CD14-positive monocyte (primary cell): ENCODE measurements around the gene UBE3D. TPM values are rescaled to one million over a fixed set of nuclear protein-coding genes. Genes with fewer than 3 reads are reported as not detected.

Source experiments
- DNase-seq, 3 donors: peaks; one replicate each; pipeline ENCODE4 v3.0.0-alpha.2; 2011 to 2022
- H2AFZ ChIP-seq: 2 replicates; pipeline ENCODE4 v1.6.0; 2012; ENCODE audit warnings: mild to moderate bottlenecking, low read depth, low read length, inconsistent platforms; ENCODE audit not compliant: insufficient read depth, poor library complexity, severe bottlenecking
- H3K27ac ChIP-seq, 2 donors: 1 replicate in 1 of 2; 2 replicates in 1 of 2; pipeline ENCODE4 v1.5.1; 2012 to 2013; ENCODE audit warnings: low read length in 2 of 2, control low read depth in 1 of 2, inconsistent platforms in 1 of 2, low read depth in 1 of 2, mild to moderate bottlenecking in 1 of 2
- H3K27me3 ChIP-seq, 2 donors: one replicate each; pipeline versions ENCODE4 v1.6.0 to v1.6.1; 2011 to 2013; ENCODE audit warnings: low read length in 2 of 2; ENCODE audit not compliant: control insufficient read depth in 2 of 2, insufficient read depth in 2 of 2
- H3K36me3 ChIP-seq, 2 donors: replicated peaks in 1 of 2; 1 replicate in 1 of 2; 2 replicates in 1 of 2; pipeline versions ENCODE4 v1.5.1 to v1.6.1; 2012 to 2013; ENCODE audit warnings: low read length in 2 of 2, control low read depth in 1 of 2, inconsistent platforms in 1 of 2, mild to moderate bottlenecking in 1 of 2; ENCODE audit not compliant: insufficient read depth in 2 of 2, control insufficient read depth in 1 of 2
- H3K4me1 ChIP-seq, 2 donors: 1 replicate in 1 of 2; 2 replicates in 1 of 2; pipeline versions ENCODE4 v1.5.1 to v1.6.1; 2012 to 2013; ENCODE audit warnings: low read length in 2 of 2, control low read depth in 1 of 2, inconsistent platforms in 1 of 2, mild to moderate bottlenecking in 1 of 2, moderate library complexity in 1 of 2; ENCODE audit not compliant: insufficient read depth in 2 of 2, control insufficient read depth in 1 of 2
- H3K4me2 ChIP-seq: replicated peaks from 2 replicates; pipeline ENCODE3; 2012; ENCODE audit warnings: low read length, moderate library complexity, mild to moderate bottlenecking; ENCODE audit not compliant: poor library complexity, severe bottlenecking; ENCODE audit errors: extremely low read depth
- H3K4me3 ChIP-seq, 3 experiments: fragments of 200-600 bp in 1 of 3; sonication (generic) in 1 of 3; replicated peaks in 1 of 3; 1 replicate in 2 of 3; 2 replicates in 1 of 3; pipeline ENCODE4 v1.5.1; 2011 to 2013; ENCODE audit warnings: low read length in 3 of 3, mild to moderate bottlenecking in 3 of 3, control low read depth in 2 of 3, low read depth in 2 of 3, inconsistent platforms in 1 of 3, moderate library complexity in 1 of 3
- H3K79me2 ChIP-seq: 2 replicates; pipeline ENCODE4 v1.6.0; 2012; ENCODE audit warnings: mild to moderate bottlenecking, control low read depth, inconsistent platforms, low read length, moderate library complexity; ENCODE audit not compliant: insufficient read depth
- H3K9ac ChIP-seq: 2 replicates; pipeline ENCODE4 v1.6.0; 2017; ENCODE audit warnings: low read length, mild to moderate bottlenecking; ENCODE audit not compliant: insufficient read depth, poor library complexity, severe bottlenecking
- H3K9me3 ChIP-seq, 2 donors: replicated peaks in 1 of 2; 1 replicate in 1 of 2; 2 replicates in 1 of 2; pipeline versions ENCODE4 v1.5.1 to v1.6.1; 2012 to 2013; ENCODE audit warnings: low read length in 2 of 2, control low read depth in 1 of 2; ENCODE audit not compliant: control insufficient read depth in 1 of 2, insufficient read depth in 1 of 2
- H4K20me1 ChIP-seq: 2 replicates; pipeline ENCODE4 v1.6.0; 2012; ENCODE audit warnings: mild to moderate bottlenecking, low read length, control low read depth, moderate library complexity; ENCODE audit not compliant: insufficient read depth
- H3K27ac Mint-ChIP-seq, 7 donors: one replicate each; pipeline ENCODE4 v1.8.0; 2020; ENCODE audit warnings: mild to moderate bottlenecking in 7 of 7, mixed read lengths in 7 of 7, moderate library complexity in 6 of 7, inconsistent platforms in 2 of 7
- H3K27me3 Mint-ChIP-seq, 3 donors: one replicate each; pipeline ENCODE4 v1.8.0; 2021 to 2022; ENCODE audit warnings: low read depth in 3 of 3, mild to moderate bottlenecking in 3 of 3, mixed read lengths in 3 of 3, moderate library complexity in 3 of 3, inconsistent platforms in 1 of 3
- H3K36me3 Mint-ChIP-seq, 2 donors: one replicate each; pipeline ENCODE4 v1.8.0; 2020; ENCODE audit warnings: mixed read lengths in 2 of 2, inconsistent platforms in 1 of 2, mild to moderate bottlenecking in 1 of 2
- H3K4me1 Mint-ChIP-seq: one replicate; pipeline ENCODE4 v1.8.0; 2020; ENCODE audit warnings: mild to moderate bottlenecking, mixed read lengths
- H3K4me3 Mint-ChIP-seq, 2 donors: one replicate each; pipeline ENCODE4 v1.8.0; 2020; ENCODE audit warnings: mild to moderate bottlenecking in 2 of 2, mixed read lengths in 2 of 2, moderate library complexity in 1 of 2
- H3K9me3 Mint-ChIP-seq, 7 donors: one replicate each; pipeline ENCODE4 v1.8.0; 2020 to 2022; ENCODE audit warnings: mixed read lengths in 7 of 7, mild to moderate bottlenecking in 6 of 7, moderate library complexity in 6 of 7, inconsistent platforms in 2 of 7
- WGBS: methylation state at CpG from one replicate; pipeline ENCODE4 v1.1.5; 2013; ENCODE audit warnings: missing lambda C conversion rate; ENCODE audit not compliant: insufficient coverage; 5-methylcytosine and 5-hydroxymethylcytosine counted together
- intact Hi-C, 2 donors: fragments of 100-400 bp; cut with micrococcal nuclease; formaldehyde crosslinking; loops; one replicate each; pipeline versions ENCODE4 v1.15.0 to v1.15.1; 2023
- polyA plus RNA-seq, 3 donors: library from polyadenylated mRNA; depleted of rRNA in 1 of 3; unstranded in 2 of 3; stranded (reverse) in 1 of 3; fragments of 300-500 nt in 2 of 3; fragments of >200 nt in 1 of 3; fragmentation: Illumina TruSeq in 2 of 3; gene quantifications; 1 replicate in 2 of 3; 2 replicates in 1 of 3; pipeline ENCODE4 v1.2.3, GENCODE V29; 2012 to 2021
- TF ChIP-seq, protein P1 (sequence below): fragments of 200-600 bp; IDR thresholded peaks from one replicate; pipeline ENCODE4 v1.8.0; 2022; ENCODE audit warnings: antibody characterized with exemption, mild to moderate bottlenecking

The UBE3D gene
- polyA plus RNA-seq, 3 donors: 0.61 to 1.7 (median 1.1) TPM

DNA sequence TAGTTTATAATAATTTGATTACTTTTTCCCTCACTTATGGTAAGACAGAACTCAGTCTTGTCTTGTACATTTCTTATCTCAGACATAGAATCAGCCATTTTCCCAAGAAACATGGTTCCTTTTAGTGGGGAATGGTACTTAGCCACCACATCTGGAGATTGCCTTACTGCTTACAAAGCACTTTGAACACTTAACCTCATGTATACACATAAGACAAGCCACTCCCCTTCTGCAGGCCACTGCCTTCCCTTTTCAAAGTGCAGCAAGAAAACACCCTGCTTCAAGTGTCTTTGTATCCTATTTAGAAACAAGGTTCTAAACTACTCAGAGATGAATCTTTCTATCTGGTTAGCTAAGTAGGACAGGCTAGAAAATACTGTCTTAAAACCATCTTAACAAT is 159.2 kb downstream of the UBE3D start:
- H3K4me3 Mint-ChIP-seq: no peak overlapping the region
- H3K27ac Mint-ChIP-seq: no peak overlapping the region
- no peak overlapping the region for H3K4me3 ChIP-seq
- H3K27me3 ChIP-seq: no peaks in the 10 kb centered on the region
- no peaks in the 10 kb centered on the region for H3K9me3 Mint-ChIP-seq
- no peak overlapping the region for H3K27ac ChIP-seq
- no peaks in the 10 kb centered on the region for H3K36me3 Mint-ChIP-seq
- DNase-seq: no peak
- TF ChIP-seq, protein P1, sequence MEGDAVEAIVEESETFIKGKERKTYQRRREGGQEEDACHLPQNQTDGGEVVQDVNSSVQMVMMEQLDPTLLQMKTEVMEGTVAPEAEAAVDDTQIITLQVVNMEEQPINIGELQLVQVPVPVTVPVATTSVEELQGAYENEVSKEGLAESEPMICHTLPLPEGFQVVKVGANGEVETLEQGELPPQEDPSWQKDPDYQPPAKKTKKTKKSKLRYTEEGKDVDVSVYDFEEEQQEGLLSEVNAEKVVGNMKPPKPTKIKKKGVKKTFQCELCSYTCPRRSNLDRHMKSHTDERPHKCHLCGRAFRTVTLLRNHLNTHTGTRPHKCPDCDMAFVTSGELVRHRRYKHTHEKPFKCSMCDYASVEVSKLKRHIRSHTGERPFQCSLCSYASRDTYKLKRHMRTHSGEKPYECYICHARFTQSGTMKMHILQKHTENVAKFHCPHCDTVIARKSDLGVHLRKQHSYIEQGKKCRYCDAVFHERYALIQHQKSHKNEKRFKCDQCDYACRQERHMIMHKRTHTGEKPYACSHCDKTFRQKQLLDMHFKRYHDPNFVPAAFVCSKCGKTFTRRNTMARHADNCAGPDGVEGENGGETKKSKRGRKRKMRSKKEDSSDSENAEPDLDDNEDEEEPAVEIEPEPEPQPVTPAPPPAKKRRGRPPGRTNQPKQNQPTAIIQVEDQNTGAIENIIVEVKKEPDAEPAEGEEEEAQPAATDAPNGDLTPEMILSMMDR: no peak
- no peak overlapping the region for H3K9ac ChIP-seq
- no peaks in the 10 kb centered on the region for H3K27me3 Mint-ChIP-seq
- H3K4me2 ChIP-seq: no peak overlapping the region
- no peaks in the 10 kb centered on the region for H4K20me1 ChIP-seq
- no peaks in the 10 kb centered on the region for H3K4me1 Mint-ChIP-seq
- intact Hi-C loops: no loop called here
- H3K79me2 ChIP-seq: no peaks in the 10 kb centered on the region
- H3K36me3 ChIP-seq: no peaks in the 10 kb centered on the region
- no peaks in the 10 kb centered on the region for H3K4me1 ChIP-seq
- no peak overlapping the region for H2AFZ ChIP-seq
- no peaks in the 10 kb centered on the region for H3K9me3 ChIP-seq

DNA sequence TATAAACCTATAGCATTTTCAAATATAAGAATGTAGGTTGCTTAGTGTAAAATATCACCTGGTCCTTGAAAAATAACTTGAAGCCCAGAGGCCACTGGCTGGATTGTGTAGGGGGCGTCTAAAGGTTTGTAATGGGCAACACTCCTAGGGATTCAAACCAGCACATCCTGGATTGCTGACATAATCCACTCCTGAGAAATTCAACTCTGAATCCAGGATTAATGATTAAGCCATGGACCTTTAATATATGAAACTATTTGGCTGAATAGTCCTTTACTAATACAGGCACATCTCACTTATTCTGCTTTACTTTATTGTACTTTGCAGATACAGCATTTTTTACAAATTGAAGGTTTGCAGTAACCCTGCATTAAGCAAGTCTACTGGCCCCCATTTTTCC is 160.8 kb downstream of the UBE3D start:
- TF ChIP-seq, protein P1: no peak
- no peaks in the 10 kb centered on the region for H3K36me3 Mint-ChIP-seq
- Histone ChIP-seq H3K4me2 (no peak overlapping the region), H4K20me1 (no peaks in the 10 kb centered on the region), H3K27me3 (no peaks in the 10 kb centered on the region), H3K9me3 (no peaks in the 10 kb centered on the region), H3K4me1 (no peaks in the 10 kb centered on the region), H3K36me3 (no peaks in the 10 kb centered on the region), H3K27ac (no peak overlapping the region), H3K4me3 (no peak overlapping the region), H2AFZ (no peak overlapping the region), H3K9ac (no peak overlapping the region), H3K79me2 (no peaks in the 10 kb centered on the region)
- no peaks in the 10 kb centered on the region for H3K9me3 Mint-ChIP-seq
- no peak for DNase-seq
- no peak overlapping the region for H3K4me3 Mint-ChIP-seq
- no peaks in the 10 kb centered on the region for H3K27me3 Mint-ChIP-seq
- no peak overlapping the region for H3K27ac Mint-ChIP-seq
- no CpG with 5 or more reads among the region's 1 CpG for WGBS
- intact Hi-C loops: no loop called here
- no peaks in the 10 kb centered on the region for H3K4me1 Mint-ChIP-seq
